NCI-H2196 treated with DMSO at 0.1 percent for 48 hours (cell line): ENCODE results near the gene LYSMD1.
A peak's percentile ranks its signal among the peaks of the same experiment; 100 is the strongest.

Experiments used
- DNase-seq: peaks from one replicate; lab custom pipeline; 2025; ENCODE audit not compliant: unreplicated experiment; lab: John Stamatoyannopoulos, UW

LYSMD1 gene

DNA sequence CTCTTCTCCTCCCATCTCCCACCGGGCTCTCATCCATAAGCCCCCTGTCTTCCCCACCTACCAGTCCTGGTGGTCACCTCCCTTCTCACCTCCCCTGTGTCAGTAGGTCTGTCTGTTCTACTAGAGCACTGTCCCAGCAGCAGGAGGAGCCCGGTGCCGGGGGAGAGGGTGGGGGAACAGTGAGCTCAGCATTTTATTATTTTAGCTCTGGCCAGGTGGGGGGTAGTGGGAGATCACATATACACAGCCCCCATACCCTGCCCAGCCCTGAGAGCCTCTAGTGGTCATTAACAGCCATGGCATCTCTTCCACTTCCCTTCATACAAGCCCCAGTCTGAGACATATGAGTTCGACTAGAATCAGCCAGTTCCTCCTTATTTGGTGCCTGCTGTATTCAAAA, 10.2 kb upstream of the LYSMD1 start, which contains the start of gene TMOD4:
TSS of gene TMOD4 (minus strand) at position 119 of the 400 bp plus-strand sequence. CDS start 1,106 bp downstream, outside the sequence.
- DNase-seq: peak; percentile 15

- no peak for DNase-seq
Observed at GRCh38 chr1:151175041-151175741, 9.5 kb upstream of the LYSMD1 start.

GRCh38 chr1:151171190-151171589, 5.5 kb upstream of the LYSMD1 start:
- no peak for DNase-seq

DNA sequence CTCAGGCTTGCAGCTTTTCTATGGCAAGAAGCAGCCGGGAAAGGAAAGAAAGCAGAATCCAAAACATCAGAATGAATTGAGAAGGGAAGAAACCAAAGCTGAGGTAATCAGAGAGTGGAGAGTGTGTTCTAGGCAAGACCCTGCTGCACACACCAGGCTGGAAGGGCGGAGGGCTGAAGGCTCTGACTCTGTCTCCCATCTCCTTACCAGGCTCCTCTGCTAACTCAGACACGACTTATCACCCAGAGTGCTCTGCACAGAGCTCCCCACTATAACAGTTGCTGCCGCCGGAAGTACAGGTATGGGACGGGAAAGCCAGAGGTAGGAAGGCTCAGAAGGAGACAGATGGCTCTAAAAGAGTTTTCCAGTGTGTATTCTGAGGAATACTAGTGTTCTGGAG, 1.4 kb upstream of the LYSMD1 start:
- DNase-seq: no peak

DNA sequence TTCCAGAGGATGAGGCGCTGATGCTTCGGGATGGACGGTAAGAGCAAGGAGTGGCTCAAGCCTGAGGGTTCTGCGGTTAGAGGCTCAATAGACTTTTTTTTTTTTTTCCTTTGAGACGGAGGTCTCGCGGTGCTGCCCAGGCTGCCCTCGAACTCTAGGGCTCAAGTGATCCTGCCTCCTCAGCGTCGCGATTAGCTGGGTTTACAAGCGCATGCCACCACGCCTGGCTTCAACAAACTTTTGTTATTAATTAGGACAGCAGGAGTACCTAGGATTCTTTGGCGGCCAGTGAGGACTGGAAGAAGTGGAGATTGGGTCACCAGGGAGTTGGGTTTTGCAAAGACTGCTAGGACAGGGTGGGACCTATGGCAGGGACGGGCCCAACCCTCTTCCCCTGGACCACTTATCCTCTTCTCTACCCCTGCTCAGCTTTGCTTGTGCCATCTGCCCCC, 829 bp upstream of the LYSMD1 start:
- no peak for DNase-seq

DNA sequence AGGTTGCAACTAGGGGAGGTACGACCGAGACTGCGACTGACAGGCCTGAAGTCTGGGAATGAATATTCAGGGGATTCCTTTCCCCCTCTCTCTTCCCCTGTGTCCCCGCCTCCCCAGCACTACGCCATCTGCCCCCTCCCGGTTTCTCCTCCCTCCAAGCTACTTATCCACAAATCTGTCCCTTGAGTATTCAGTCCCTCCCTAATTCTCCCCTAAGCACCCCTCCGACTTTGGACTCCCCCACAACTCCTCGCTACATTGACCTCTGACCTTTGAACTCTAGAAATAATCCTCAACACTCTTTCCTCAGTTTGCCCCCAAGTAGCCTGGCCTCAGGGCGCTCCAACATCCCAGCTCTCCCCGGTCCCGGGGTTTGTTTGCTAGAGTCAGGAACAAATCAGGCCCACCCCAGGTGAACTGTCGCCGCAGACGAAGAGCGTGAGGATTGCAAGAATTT, 393 bp downstream of the LYSMD1 start:
- no peak for DNase-seq

DNA sequence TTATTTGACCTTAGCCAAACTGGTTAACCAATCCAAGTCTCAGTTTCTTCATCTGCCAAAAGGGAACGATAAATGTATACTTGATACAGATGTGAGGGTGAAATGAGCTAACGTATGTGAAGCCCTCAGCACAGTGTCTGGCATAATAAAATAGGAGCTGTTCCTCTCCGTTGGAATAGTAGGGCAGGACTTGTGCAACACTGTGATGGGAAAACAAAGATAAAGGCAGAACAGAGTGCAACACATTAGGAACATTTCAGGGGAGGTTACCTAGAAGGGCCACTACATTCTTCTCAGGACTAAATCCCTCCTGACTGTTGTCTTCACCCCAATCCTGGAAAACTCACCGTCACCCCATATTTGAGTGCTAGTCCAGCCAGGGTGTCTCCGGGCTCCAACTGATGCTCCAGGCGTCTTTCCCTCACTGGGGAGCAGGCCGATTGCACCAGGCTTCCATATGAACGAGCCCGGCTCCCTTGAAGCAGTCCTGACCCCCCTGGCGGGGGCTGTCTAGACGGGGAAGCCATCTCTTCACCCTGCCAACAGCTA, 896 bp downstream of the LYSMD1 start:
- DNase-seq: no peak

DNA sequence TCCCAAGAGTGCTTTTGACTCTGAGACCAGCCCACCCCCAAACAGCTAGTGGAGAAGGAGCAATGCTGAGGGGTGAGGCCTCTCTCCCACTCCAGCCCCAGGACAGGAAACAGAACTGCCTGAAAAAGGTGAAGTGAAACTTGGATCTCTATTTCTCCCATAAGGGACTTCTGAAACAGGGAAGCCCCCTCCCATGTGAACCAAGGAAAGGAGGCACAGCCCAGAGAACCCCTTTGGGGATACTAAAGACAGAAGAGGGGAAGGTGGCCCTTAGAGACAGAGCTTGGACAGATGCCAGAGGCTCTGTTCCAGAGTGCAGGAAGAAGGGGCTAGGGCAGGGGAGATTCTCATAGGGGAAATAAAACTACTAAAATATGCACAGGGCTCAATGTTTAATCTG, 6.3 kb downstream of the LYSMD1 start:
- no peak for DNase-seq

- no peak for DNase-seq
Observed at GRCh38 chr1:151158751-151159251, 6.9 kb downstream of the LYSMD1 start.

GRCh38 chr1:151158326-151158725, 7.4 kb downstream of the LYSMD1 start:
- DNase-seq: no peak

DNA sequence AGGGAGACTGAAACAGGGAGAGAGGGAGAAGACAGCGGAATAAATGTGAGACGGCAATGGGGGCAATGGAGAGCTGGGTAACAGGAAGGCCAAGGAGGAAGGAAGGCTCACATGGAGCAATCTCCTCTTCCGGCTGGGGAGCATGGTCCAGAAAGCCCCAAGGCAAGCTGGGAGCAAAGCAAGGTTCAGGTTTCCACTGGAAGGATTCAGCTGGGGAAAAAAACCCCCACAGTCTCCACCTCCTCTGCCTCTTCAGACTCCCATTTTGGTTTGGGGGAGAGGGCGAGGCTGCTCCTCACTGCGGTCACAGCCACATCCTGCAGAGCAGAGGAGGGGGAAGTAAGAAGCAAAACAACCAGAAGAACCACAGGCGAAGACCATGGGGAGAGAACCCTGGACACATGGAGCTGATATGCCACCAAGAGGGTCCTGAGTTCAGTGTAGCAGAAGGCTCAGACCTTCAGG, 8.6 kb downstream of the LYSMD1 start:
- no peak for DNase-seq

DNA sequence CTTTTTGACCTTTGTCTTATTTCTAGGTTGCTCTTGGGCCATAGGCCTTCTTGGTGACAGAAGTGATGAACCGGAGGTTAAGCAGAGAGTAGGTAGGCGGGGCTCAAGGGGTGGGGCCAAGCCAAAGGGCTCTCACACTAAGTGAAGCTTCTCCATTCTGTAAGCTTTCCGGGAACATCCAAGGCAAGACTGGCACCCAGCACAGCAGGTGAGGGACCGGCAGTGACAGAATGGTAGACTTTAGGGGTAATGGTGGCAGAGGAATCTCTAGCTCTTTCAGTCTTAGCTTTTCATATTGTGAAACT, 9.2 kb downstream of the LYSMD1 start, which contains the start of gene TNFAIP8L2:
TSS of gene TNFAIP8L2 (plus strand) at position 135 of the 305 bp plus-strand sequence. CDS start 2,049 bp downstream, outside the sequence.
- DNase-seq: no peak

- no peak for DNase-seq
Observed at GRCh38 chr1:151147665-151148064, 18.0 kb downstream of the LYSMD1 start.

GRCh38 chr1:151147132-151147503, 18.6 kb downstream of the LYSMD1 start:
- no peak for DNase-seq

GRCh38 chr1:151146412-151147131, 19.1 kb downstream of the LYSMD1 start, which contains the start of gene SEMA6C:
Gene SEMA6C (minus strand): TSS chr1:151146631. CDS start chr1:151142621, 4,010 bp downstream.
- DNase-seq: peak; percentile 90

DNA sequence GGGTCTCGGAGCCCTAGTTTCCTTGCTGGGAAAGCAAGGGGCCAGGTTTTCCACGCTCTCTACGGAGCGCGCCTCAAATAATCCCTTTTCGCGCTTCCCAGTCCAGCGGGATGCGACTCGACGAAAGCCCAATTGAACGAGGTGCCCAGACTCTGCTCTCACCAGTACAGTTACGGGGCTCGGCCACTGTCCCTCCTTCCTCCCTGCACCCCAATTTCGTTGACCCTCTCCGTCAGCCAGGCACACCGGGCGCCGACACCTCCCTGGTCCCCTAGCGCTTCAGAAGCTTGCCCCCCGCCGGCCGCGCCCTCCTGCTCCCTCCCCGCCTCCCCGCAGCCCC, 19.7 kb downstream of the LYSMD1 start:
- no peak for DNase-seq

- DNase-seq: no peak
Observed at GRCh38 chr1:151145304-151146071, 20.2 kb downstream of the LYSMD1 start.

DNA sequence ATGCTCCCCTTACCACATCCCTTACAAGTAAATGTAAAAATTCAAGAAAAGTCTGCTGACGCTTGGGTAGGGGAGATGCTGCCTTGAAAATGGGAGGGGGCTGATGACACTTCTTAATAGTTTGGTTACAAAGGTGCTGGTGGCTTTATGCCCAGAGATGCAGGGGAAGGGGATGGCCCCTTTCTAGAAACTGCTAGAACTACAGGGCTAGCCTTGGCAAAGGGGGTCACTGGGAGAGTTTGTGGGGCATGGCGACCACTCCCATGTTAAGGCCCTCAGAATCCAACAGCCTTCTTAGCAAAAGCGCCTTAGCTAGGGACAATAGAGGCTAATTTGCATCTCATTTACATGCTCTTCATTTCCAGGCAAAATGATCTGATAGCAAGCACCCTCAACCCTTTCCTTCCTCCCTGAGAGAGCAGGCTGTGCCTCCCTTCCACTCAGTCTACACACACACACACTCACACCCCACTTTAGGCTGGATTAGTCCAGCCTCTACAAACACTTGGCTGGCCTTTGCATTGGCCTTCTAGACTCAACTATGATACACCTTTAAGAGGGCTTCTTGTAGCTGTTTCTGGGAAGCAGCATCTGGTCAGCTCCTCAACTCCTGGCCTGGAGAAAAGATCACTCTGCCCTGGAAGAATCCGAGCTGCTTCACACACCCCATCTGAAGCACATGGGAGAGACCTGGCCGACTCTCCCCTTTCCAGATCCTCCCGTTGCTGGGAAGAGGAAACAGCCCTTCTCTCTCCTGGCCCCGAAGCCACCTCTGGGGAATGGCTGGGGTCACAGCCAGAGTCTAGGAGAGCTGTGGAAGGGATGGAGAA, 21.0 kb downstream of the LYSMD1 start:
- no peak for DNase-seq

DNA sequence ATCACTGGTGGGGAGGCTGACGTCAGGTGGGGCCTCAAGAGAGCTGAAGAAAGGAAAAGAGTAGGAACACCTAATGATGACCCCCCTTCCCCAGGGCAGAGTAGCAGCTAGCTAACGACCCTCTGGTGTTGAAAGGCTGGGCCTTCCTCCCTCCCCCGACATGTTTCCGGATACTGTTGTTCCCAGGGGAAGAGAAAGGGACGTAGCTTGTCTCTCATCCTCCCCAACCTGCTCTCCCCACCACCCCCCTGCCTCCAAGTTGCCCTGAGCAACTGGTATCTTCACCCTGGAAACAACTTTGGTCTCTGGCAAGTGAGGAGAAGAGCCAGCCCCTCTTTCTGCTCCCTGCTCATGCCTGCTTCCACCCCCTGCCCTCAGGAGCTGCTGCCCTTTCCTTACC, 21.7 kb downstream of the LYSMD1 start:
- DNase-seq: no peak

DNA sequence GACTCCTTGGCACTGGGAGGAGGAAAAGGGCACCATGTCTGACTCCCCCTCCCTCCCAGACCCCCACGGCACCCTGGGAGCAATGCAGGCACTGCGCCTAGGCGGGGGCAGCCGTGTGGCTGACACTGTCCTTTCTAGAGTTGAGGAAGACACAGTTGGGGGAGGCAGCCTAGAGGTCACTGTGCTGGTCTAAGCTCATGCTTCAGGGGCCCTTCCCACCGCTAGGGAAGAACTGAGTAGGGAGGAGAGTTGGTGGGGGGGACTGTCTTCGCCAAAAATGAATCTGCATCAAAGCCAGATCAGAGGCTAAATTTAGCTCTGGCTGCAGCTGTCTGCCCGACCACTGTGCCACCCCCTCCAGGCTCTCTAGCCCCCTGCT, 22.7 kb downstream of the LYSMD1 start:
- DNase-seq: no peak
